HEK293 (cell line): ENCODE measurements around the gene KLF11.
A peak's percentile ranks its signal among the peaks of the same experiment; 100 is the strongest.

Source experiments
- CTCF ChIA-PET: fragments of 350-600 bp; formaldehyde crosslinking; extraction: SDS; loops from one replicate; lab custom pipeline; 2021; ENCODE audit warnings: antibody characterized with exemption; lab: Yijun Ruan, JAX
- POLR2A ChIA-PET: fragments of 300-600 bp; formaldehyde crosslinking; extraction: SDS; loops from one replicate; lab custom pipeline; 2020; ENCODE audit warnings: antibody characterized with exemption, inconsistent platforms; lab: Yijun Ruan, JAX
- H3K27ac ChIP-seq: fragments of 200-500 bp; sonication (Bioruptor generic); 2 replicates; pipeline ENCODE4 v1.5.1; 2014; ENCODE audit warnings: low read depth, low read length, control low read depth, inconsistent platforms; ENCODE audit errors: extremely low read depth
- H3K36me3 ChIP-seq, 2 experiments: fragments of 200-500 bp in 1 of 2; sonication (Bioruptor generic) in 1 of 2; 1 replicate in 1 of 2; 2 replicates in 1 of 2; pipeline ENCODE4 v1.5.1; 2014 to 2017; ENCODE audit warnings: inconsistent platforms in 2 of 2, low read length in 2 of 2; ENCODE audit not compliant: control insufficient read depth in 2 of 2, insufficient read depth in 1 of 2
- H3K4me1 ChIP-seq: fragments of 200-500 bp; sonication (Bioruptor generic); 2 replicates; pipeline ENCODE4 v1.5.1; 2014; ENCODE audit warnings: mild to moderate bottlenecking, low read length, inconsistent platforms; ENCODE audit not compliant: control insufficient read depth, insufficient read depth
- H3K4me3 ChIP-seq: 2 replicates; pipeline ENCODE4 v1.5.1; 2011; ENCODE audit warnings: low read depth, mild to moderate bottlenecking, control low read depth, low read length, moderate library complexity
- H3K9me3 ChIP-seq: fragments of 200-500 bp; sonication (Bioruptor generic); 2 replicates; pipeline ENCODE4 v1.5.1; 2014; ENCODE audit warnings: low read depth, low read length, inconsistent platforms; ENCODE audit not compliant: control insufficient read depth, insufficient read depth
- BCL11A ChIP-seq: fragments of 450-650 bp; formaldehyde crosslinking; IDR thresholded peaks from 2 replicates; pipeline ENCODE4 v1.5.1; 2016; ENCODE audit warnings: low read depth, missing biosample characterization, missing genetic modification characterization
- GLI2 ChIP-seq: fragments of 450-650 bp; formaldehyde crosslinking; IDR thresholded peaks from 2 replicates; pipeline ENCODE4; 2017; ENCODE audit warnings: missing biosample characterization, missing genetic modification characterization, low read depth, borderline replicate concordance
- KLF10 ChIP-seq: fragments of 450-650 bp; IDR thresholded peaks from 2 replicates; pipeline ENCODE4 v1.5.1; 2018; ENCODE audit warnings: missing biosample characterization, mild to moderate bottlenecking, missing genetic modification characterization
- OVOL3 ChIP-seq: fragments of 450-650 bp; formaldehyde crosslinking; IDR thresholded peaks from 2 replicates; pipeline ENCODE4 v1.5.1; 2016; ENCODE audit warnings: missing biosample characterization, missing genetic modification characterization
- RBAK ChIP-seq: fragments of 450-650 bp; formaldehyde crosslinking; IDR thresholded peaks from 2 replicates; pipeline ENCODE4 v1.5.1; 2016; ENCODE audit warnings: missing biosample characterization, missing genetic modification characterization
- SP2 ChIP-seq: fragments of 450-650 bp; formaldehyde crosslinking; IDR thresholded peaks from 2 replicates; pipeline ENCODE4 v1.5.1; 2016; ENCODE audit warnings: missing biosample characterization, missing genetic modification characterization
- ZBTB17 ChIP-seq: fragments of 450-650 bp; formaldehyde crosslinking; IDR thresholded peaks from 2 replicates; pipeline ENCODE4 v1.5.1; 2016; ENCODE audit warnings: missing biosample characterization, missing genetic modification characterization
- ZBTB21 ChIP-seq: fragments of 450-650 bp; formaldehyde crosslinking; IDR thresholded peaks from 2 replicates; pipeline ENCODE4 v1.5.1; 2017; ENCODE audit warnings: missing biosample characterization, missing genetic modification characterization
- ZFHX2 ChIP-seq: fragments of 450-650 bp; formaldehyde crosslinking; conservative IDR thresholded peaks from 2 replicates; pipeline ENCODE4 v1.5.1; 2016; ENCODE audit warnings: missing biosample characterization, missing genetic modification characterization
- ZNF132 ChIP-seq: fragments of 450-650 bp; formaldehyde crosslinking; IDR thresholded peaks from 2 replicates; pipeline ENCODE4 v1.5.1; 2017; ENCODE audit warnings: missing biosample characterization, missing genetic modification characterization, borderline replicate concordance
- ZNF138 ChIP-seq: fragments of 450-650 bp; formaldehyde crosslinking; IDR thresholded peaks from 2 replicates; pipeline ENCODE4 v1.5.1; 2016; ENCODE audit warnings: missing biosample characterization, missing genetic modification characterization, borderline replicate concordance
- ZNF394 ChIP-seq: fragments of 450-650 bp; formaldehyde crosslinking; IDR thresholded peaks from 2 replicates; pipeline ENCODE4 v1.5.1; 2016; ENCODE audit warnings: missing biosample characterization, missing genetic modification characterization, mild to moderate bottlenecking, moderate library complexity, borderline replicate concordance
- ZNF404 ChIP-seq: fragments of 450-650 bp; formaldehyde crosslinking; IDR thresholded peaks from 2 replicates; pipeline ENCODE4 v1.5.1; 2017; ENCODE audit warnings: missing biosample characterization, missing genetic modification characterization
- ZNF423 ChIP-seq: fragments of 450-650 bp; formaldehyde crosslinking; IDR thresholded peaks from 2 replicates; pipeline ENCODE4 v1.5.1; 2016; ENCODE audit warnings: missing biosample characterization, missing genetic modification characterization
- ZNF473 ChIP-seq: fragments of 450-650 bp; formaldehyde crosslinking; IDR thresholded peaks from 2 replicates; pipeline ENCODE4 v1.5.1; 2017; ENCODE audit warnings: missing biosample characterization, missing genetic modification characterization
- ZNF488 ChIP-seq: fragments of 450-650 bp; formaldehyde crosslinking; IDR thresholded peaks from 2 replicates; pipeline ENCODE4 v1.5.1; 2016; ENCODE audit warnings: missing biosample characterization, missing genetic modification characterization
- ZNF529 ChIP-seq: fragments of 450-650 bp; formaldehyde crosslinking; IDR thresholded peaks from 2 replicates; pipeline ENCODE4 v1.5.1; 2017; ENCODE audit warnings: missing genetic modification characterization, missing biosample characterization; ENCODE audit not compliant: insufficient replicate concordance
- ZNF561 ChIP-seq: fragments of 450-650 bp; IDR thresholded peaks from 2 replicates; pipeline ENCODE4 v1.5.1; 2018; ENCODE audit warnings: missing biosample characterization, missing genetic modification characterization, borderline replicate concordance
- ZNF610 ChIP-seq: fragments of 450-650 bp; formaldehyde crosslinking; IDR thresholded peaks from 2 replicates; pipeline ENCODE4 v1.5.1; 2016; ENCODE audit warnings: missing biosample characterization, missing genetic modification characterization, borderline replicate concordance
- ZNF623 ChIP-seq: fragments of 450-650 bp; formaldehyde crosslinking; IDR thresholded peaks from 2 replicates; pipeline ENCODE4 v1.5.1; 2016; ENCODE audit warnings: missing biosample characterization, missing genetic modification characterization
- ZNF76 ChIP-seq: fragments of 450-650 bp; formaldehyde crosslinking; IDR thresholded peaks from 2 replicates; pipeline ENCODE4; 2016; ENCODE audit warnings: low read depth, missing biosample characterization, missing genetic modification characterization, borderline replicate concordance
- ZNF776 ChIP-seq: fragments of 450-650 bp; formaldehyde crosslinking; IDR thresholded peaks from 2 replicates; pipeline ENCODE4 v1.5.0; 2017; ENCODE audit warnings: missing biosample characterization, missing genetic modification characterization, borderline replicate concordance
- ZNF843 ChIP-seq: fragments of 450-650 bp; formaldehyde crosslinking; IDR thresholded peaks from 2 replicates; pipeline ENCODE4 v1.5.1; 2016; ENCODE audit warnings: missing biosample characterization, missing genetic modification characterization
- TF ChIP-seq, protein P1 (sequence below): fragments of 450-650 bp; IDR thresholded peaks from 2 replicates; pipeline ENCODE4 v1.5.1; 2018; ENCODE audit warnings: missing biosample characterization, mild to moderate bottlenecking, missing genetic modification characterization
- TF ChIP-seq, protein P2 (sequence below): fragments of 450-650 bp; formaldehyde crosslinking; IDR thresholded peaks from 2 replicates; pipeline ENCODE4 v1.5.1; 2017; ENCODE audit warnings: missing biosample characterization, missing genetic modification characterization

KLF11 gene

GRCh38 chr2:10083692-10084211 is 40.4 kb downstream of the KLF11 start (continued):
- TF ChIP-seq BCL11A (tag by site-specific recombination) = no peak
- TF ChIP-seq ZNF132 (tag by site-specific recombination) = no peak
- TF ChIP-seq ZNF423 (tag by site-specific recombination) = no peak
- TF ChIP-seq, protein P1, sequence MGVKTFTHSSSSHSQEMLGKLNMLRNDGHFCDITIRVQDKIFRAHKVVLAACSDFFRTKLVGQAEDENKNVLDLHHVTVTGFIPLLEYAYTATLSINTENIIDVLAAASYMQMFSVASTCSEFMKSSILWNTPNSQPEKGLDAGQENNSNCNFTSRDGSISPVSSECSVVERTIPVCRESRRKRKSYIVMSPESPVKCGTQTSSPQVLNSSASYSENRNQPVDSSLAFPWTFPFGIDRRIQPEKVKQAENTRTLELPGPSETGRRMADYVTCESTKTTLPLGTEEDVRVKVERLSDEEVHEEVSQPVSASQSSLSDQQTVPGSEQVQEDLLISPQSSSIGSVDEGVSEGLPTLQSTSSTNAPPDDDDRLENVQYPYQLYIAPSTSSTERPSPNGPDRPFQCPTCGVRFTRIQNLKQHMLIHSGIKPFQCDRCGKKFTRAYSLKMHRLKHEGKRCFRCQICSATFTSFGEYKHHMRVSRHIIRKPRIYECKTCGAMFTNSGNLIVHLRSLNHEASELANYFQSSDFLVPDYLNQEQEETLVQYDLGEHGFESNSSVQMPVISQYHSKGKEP (tag by site-specific recombination) = no peak
- TF ChIP-seq ZNF488 (tag by site-specific recombination) = no peak
- peak; percentile 75 for TF ChIP-seq ZBTB17
- no peak for TF ChIP-seq ZBTB21
- no peak for TF ChIP-seq RBAK (tag by site-specific recombination)
- no peak for TF ChIP-seq ZNF76 (tag by site-specific recombination)
- TF ChIP-seq ZNF394 (tag by site-specific recombination) = no peak
- no peak for TF ChIP-seq ZNF404 (tag by site-specific recombination)
- TF ChIP-seq, protein P2, sequence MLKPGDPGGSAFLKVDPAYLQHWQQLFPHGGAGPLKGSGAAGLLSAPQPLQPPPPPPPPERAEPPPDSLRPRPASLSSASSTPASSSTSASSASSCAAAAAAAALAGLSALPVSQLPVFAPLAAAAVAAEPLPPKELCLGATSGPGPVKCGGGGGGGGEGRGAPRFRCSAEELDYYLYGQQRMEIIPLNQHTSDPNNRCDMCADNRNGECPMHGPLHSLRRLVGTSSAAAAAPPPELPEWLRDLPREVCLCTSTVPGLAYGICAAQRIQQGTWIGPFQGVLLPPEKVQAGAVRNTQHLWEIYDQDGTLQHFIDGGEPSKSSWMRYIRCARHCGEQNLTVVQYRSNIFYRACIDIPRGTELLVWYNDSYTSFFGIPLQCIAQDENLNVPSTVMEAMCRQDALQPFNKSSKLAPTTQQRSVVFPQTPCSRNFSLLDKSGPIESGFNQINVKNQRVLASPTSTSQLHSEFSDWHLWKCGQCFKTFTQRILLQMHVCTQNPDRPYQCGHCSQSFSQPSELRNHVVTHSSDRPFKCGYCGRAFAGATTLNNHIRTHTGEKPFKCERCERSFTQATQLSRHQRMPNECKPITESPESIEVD (tag by site-specific recombination) = peak; percentile 27; the same call in 1 of the 2 replicates
- TF ChIP-seq ZNF561 = no peak

DNA sequence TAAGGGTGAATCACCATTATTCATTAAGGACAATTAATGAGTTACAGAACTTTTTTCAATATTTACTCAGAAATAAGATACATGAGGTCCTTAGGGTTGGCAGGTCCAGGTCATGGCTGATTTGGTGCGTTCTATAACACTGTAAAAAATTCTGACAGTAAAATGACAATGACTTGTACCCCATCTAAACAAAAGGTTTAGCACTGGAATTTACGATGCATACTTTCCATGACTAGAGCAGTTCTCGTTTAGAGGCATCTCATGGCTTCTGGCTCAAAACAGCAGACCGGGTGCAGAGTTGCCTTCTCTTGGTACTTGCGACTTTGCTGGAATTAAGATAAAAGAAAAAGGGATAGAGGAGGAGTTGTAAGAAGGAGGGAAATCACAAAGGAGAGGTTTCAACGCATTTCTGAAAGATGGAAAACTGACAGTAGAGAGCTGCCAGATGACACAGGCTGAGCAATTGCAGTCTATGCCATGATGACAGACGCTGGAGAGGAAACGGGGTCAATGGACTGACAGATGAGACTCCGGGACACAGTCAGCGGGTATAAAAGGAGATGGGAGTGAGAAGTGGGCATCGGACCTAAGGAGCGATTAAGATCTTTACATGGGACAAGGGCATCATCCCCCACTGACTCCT is 41.0 kb downstream of the KLF11 start:
- TF ChIP-seq KLF10 (tag by site-specific recombination) (no peak), ZNF473 (tag by site-specific recombination) (no peak), OVOL3 (tag by site-specific recombination) (no peak), ZNF394 (tag by site-specific recombination) (no peak), ZNF138 (tag by site-specific recombination) (no peak), ZNF623 (tag by site-specific recombination) (no peak), ZNF561 (no peak), ZNF423 (tag by site-specific recombination) (no peak), ZFHX2 (tag by site-specific recombination) (no peak), GLI2 (tag by site-specific recombination) (no peak), ZNF529 (no peak), ZNF610 (no peak), ZNF843 (tag by site-specific recombination) (no peak), ZNF776 (tag by site-specific recombination) (no peak), SP2 (tag by site-specific recombination) (no peak)
- TF ChIP-seq, all 188 proteins: peak for 0
- Histone ChIP-seq H3K4me3 (no peak overlapping the region), H3K9me3 (no peaks in the 10 kb centered on the region), H3K36me3 (no peaks in the 10 kb centered on the region), H3K27ac (no peak overlapping the region), H3K4me1 (0 out of 2 replicates have a peak, but pooled peaks cover 11% of the 10 kb centered on the region)
- CTCF ChIA-PET = interaction anchor here (0.5 to 6.5 kb wide), 4 partner anchors 12 to 325 kb away, joined by 3 to 46 read pairs (median 4); no protein-coding TSS in a partner anchor
- POLR2A ChIA-PET = no interaction called here
